Erythroblast (primary cell): ENCODE data around the gene ULK4.

ENCODE experiments used
- GATA1 ChIP-seq: IDR thresholded peaks from 2 replicates; pipeline ENCODE4 v1.6.1; 2011; ENCODE audit warnings: low read depth, mild to moderate bottlenecking, control low read depth, low read length, moderate library complexity
- POLR2A ChIP-seq: IDR thresholded peaks from 2 replicates; pipeline ENCODE4 v1.6.1; 2011; ENCODE audit warnings: mild to moderate bottlenecking, low read length

DNA sequence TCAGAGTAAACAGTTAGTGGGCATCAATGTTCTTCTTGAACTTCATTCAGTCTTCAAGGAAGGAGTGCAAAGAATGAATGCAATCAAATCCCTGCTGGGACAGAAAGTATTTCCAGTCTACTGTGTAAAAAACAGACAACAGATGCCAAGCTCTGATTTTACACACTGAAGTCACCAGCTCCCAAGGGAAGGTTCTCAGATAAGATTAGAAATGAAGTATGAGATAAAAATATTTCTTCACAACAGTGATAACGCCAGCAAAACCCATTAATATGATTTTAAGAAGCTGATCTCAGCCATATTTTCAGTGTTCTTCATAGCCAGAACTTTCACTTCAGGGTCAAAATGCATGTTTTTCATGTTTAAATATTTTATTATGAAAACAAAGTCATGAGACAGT, 497.0 kb downstream of the ULK4 start:
- TF ChIP-seq POLR2A (no peak), GATA1 (no peak)
